GM10266 (cell line): ENCODE measurements around the gene LCA5L.

ENCODE experiments used
- DNase-seq: peaks from one replicate; pipeline ENCODE4 v3.0.0; 2012; ENCODE audit errors: extremely low spot score
- TF ChIP-seq, protein P1 (sequence below): IDR thresholded peaks from 2 replicates; pipeline ENCODE4 v1.5.1; 2012; ENCODE audit warnings: mild to moderate bottlenecking, low read depth; ENCODE audit not compliant: control insufficient read depth, insufficient read depth; ENCODE audit errors: missing control alignments

LCA5L gene

DNA sequence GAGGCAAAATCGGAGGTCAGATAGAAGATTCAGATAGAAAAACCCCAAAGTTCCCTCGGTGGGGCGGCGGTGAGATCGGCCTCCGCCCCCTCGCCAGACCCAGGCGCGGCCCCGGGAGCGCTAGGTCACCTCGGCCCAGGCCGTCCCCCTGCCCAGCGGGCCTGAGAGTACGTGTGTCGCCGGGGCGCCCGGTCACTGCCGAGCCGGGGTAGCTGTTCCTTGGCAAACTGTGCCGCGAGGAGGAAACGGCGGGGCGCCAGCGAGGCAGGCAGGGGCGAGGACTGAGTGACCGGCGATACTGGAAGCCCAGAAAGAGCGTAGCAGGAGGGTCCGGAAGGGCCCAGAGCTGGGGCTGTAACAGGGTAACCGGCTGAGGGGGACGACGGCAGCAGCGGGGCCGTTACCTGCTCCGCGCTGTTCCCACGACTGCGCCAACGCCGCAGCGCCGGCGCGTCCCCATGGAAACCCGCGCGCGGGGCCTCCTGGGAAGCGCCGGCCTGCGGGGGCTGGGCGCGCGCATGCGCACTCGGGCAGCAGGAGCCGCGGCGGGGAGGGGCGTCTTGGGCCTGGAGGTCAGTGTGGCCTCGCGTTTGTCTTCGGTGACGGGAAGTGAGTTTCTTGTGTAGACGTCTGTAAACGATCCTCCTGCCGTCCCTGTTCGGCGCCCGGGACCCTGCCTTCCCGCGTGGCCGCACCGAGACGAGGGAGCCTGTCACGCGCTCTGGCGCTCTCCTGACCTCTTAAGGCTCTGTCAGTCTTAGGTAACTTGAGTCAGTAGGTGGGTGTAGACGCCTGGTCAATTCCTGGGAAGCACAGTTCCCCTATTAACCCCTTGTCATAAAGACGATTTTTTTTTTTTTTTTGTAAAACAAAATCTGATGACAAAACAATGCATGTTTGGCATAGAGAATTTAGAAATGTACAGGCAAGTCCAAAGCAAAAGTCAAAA is at the start of gene LCA5L:
Gene LCA5L (minus strand): TSS at position 458 of the 949 bp plus-strand sequence. CDS start 17,285 bp downstream, outside the sequence.
- peak; percentile 97 for DNase-seq
- TF ChIP-seq, protein P1, sequence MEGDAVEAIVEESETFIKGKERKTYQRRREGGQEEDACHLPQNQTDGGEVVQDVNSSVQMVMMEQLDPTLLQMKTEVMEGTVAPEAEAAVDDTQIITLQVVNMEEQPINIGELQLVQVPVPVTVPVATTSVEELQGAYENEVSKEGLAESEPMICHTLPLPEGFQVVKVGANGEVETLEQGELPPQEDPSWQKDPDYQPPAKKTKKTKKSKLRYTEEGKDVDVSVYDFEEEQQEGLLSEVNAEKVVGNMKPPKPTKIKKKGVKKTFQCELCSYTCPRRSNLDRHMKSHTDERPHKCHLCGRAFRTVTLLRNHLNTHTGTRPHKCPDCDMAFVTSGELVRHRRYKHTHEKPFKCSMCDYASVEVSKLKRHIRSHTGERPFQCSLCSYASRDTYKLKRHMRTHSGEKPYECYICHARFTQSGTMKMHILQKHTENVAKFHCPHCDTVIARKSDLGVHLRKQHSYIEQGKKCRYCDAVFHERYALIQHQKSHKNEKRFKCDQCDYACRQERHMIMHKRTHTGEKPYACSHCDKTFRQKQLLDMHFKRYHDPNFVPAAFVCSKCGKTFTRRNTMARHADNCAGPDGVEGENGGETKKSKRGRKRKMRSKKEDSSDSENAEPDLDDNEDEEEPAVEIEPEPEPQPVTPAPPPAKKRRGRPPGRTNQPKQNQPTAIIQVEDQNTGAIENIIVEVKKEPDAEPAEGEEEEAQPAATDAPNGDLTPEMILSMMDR, result no peak

- TF ChIP-seq, protein P1, result no peak
- DNase-seq, result no peak
Measured at GRCh38 chr21:39489380-39489924, 43.9 kb upstream of the LCA5L start.

- TF ChIP-seq, protein P1, result no peak
- DNase-seq, result no peak
Measured at GRCh38 chr21:39484711-39485276, 39.2 kb upstream of the LCA5L start.

- TF ChIP-seq, protein P1, result no peak
- no peak for DNase-seq
Measured at GRCh38 chr21:39483917-39484316, 38.3 kb upstream of the LCA5L start.

GRCh38 chr21:39481886-39482285 is 36.3 kb upstream of the LCA5L start:
- no peak for DNase-seq
- TF ChIP-seq, protein P1, result no peak

- DNase-seq, result no peak
- TF ChIP-seq, protein P1, result no peak
Measured at GRCh38 chr21:39480271-39480670, 34.7 kb upstream of the LCA5L start.
